Tibial nerve (tissue), 4 donors: ENCODE data around the gene NCOA5. TPM values are rescaled to one million over a fixed set of nuclear protein-coding genes. Genes with fewer than 3 reads are reported as not detected.

Experiments
- DNase-seq, 2 donors: peaks; one replicate each; pipeline ENCODE4 v3.0.0-alpha.2; 2019; ENCODE audit warnings: low spot score in 2 of 2
- H3K27ac ChIP-seq, 4 donors: fragments of 200-600 bp; sonication (generic) in 3 of 4; one replicate each; pipeline ENCODE4 v1.5.1; 2017 to 2019; ENCODE audit warnings: mild to moderate bottlenecking in 1 of 4
- H3K27me3 ChIP-seq, 2 donors: fragments of 200-600 bp; sonication (generic) in 1 of 2; one replicate each; pipeline versions ENCODE4 v1.5.1 to v1.6.0; 2017 to 2019
- H3K36me3 ChIP-seq, 3 donors: fragments of 200-600 bp; sonication (generic); one replicate each; pipeline ENCODE4 v1.5.1; 2018 to 2019
- H3K4me1 ChIP-seq, 4 donors: fragments of 200-600 bp; sonication (generic) in 3 of 4; one replicate each; pipeline ENCODE4 v1.5.1; 2017 to 2019
- H3K4me3 ChIP-seq, 4 donors: fragments of 200-600 bp; sonication (generic) in 3 of 4; one replicate each; pipeline ENCODE4 v1.5.1; 2017 to 2019; ENCODE audit warnings: mild to moderate bottlenecking in 1 of 4, moderate library complexity in 1 of 4
- H3K9me3 ChIP-seq, 4 donors: fragments of 200-600 bp; sonication (generic) in 3 of 4; one replicate each; pipeline ENCODE4 v1.5.1; 2017 to 2019
- EP300 ChIP-seq, 2 donors: sonication (generic); formaldehyde crosslinking; IDR thresholded peaks; one replicate each; pipeline ENCODE4 v1.6.1; 2017; ENCODE audit warnings: antibody characterized with exemption in 2 of 2, mild to moderate bottlenecking in 1 of 2
- POLR2A ChIP-seq, 2 donors: fragments of 450-650 bp; IDR thresholded peaks; one replicate each; pipeline ENCODE4 v1.6.1; 2017; ENCODE audit warnings: antibody characterized with exemption in 2 of 2, mild to moderate bottlenecking in 2 of 2, moderate library complexity in 2 of 2
- WGBS, 2 donors: methylation state at CpG; one replicate each; pipeline ENCODE4 v1.1.5; 2018; 5-methylcytosine and 5-hydroxymethylcytosine counted together
- total RNA-seq, 4 donors: library from RNA; depleted of rRNA; stranded (reverse); fragments of >200 nt; gene quantifications; one replicate each; pipeline ENCODE4 v1.1.0, GENCODE V29; 2016
- TF ChIP-seq, protein P1 (sequence below), 5 experiments: fragments of 200-600 bp in 3 of 5; fragments of 450-650 bp in 2 of 5; sonication (generic) in 3 of 5; IDR thresholded peaks; one replicate each; pipeline ENCODE4 v1.5.1; 2016 to 2019; ENCODE audit warnings: antibody characterized with exemption in 5 of 5, mild to moderate bottlenecking in 3 of 5, moderate library complexity in 2 of 5

Gene NCOA5
- total RNA-seq, 4 donors from 2014 or later, result 34.8 to 71.4 (median 47.2) TPM

DNA sequence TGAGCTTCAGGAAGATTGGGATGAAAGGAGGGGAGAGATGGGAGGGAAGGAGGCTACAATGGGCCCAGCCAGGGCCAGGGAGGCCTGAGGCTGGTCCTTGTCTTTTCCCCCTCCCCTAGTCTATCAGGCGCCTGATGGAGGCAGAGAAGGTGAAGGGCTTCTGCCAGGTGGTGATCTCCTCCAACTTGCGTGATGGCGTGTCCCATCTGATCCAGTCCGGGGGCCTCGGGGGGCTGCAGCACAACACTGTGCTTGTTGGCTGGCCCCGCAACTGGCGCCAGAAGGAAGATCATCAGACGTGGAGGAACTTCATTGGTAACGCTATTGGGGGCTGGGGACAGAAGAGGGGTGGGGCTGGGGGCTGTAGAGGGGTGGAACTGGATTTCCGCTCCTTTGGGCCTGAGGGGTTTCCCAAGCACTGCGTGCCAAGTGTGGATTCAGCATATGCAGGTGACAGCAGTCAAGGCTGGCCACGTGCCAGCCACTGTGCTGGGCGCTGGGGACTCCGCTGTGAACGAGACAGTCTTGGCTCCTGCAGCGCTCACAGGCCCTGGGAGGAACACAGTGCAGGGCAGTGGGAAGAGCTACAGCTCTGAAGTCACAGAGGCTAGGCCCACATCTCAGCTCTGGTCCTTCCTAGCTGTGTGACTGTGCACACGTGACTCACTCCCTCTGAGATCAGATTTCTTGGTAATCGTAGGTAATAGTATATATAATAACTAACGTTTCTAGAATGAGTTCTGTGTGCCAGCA is 38.0 kb downstream of the NCOA5 start:
- no peak for DNase-seq
- TF ChIP-seq, protein P1, sequence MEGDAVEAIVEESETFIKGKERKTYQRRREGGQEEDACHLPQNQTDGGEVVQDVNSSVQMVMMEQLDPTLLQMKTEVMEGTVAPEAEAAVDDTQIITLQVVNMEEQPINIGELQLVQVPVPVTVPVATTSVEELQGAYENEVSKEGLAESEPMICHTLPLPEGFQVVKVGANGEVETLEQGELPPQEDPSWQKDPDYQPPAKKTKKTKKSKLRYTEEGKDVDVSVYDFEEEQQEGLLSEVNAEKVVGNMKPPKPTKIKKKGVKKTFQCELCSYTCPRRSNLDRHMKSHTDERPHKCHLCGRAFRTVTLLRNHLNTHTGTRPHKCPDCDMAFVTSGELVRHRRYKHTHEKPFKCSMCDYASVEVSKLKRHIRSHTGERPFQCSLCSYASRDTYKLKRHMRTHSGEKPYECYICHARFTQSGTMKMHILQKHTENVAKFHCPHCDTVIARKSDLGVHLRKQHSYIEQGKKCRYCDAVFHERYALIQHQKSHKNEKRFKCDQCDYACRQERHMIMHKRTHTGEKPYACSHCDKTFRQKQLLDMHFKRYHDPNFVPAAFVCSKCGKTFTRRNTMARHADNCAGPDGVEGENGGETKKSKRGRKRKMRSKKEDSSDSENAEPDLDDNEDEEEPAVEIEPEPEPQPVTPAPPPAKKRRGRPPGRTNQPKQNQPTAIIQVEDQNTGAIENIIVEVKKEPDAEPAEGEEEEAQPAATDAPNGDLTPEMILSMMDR (IDR thresholded peaks at IDR 0.05), result no peak
- no peak for TF ChIP-seq EP300 (IDR thresholded peaks at IDR 0.05)
- no peak for TF ChIP-seq POLR2A (IDR thresholded peaks at IDR 0.05)
- Histone ChIP-seq H3K36me3 (peaks cover 0 to 9% (median 0%) of the 10 kb centered on the region in 3 donors), H3K27ac (no peak overlapping the region), H3K27me3 (peaks cover 0 to 15% of the 10 kb centered on the region in 2 donors), H3K9me3 (no peaks in the 10 kb centered on the region), H3K4me1 (no peaks in the 10 kb centered on the region), H3K4me3 (no peak overlapping the region)
- 57 to 70% methylated on average over 12 to 19 of the region's 19 CpGs for WGBS, 2 donors

DNA sequence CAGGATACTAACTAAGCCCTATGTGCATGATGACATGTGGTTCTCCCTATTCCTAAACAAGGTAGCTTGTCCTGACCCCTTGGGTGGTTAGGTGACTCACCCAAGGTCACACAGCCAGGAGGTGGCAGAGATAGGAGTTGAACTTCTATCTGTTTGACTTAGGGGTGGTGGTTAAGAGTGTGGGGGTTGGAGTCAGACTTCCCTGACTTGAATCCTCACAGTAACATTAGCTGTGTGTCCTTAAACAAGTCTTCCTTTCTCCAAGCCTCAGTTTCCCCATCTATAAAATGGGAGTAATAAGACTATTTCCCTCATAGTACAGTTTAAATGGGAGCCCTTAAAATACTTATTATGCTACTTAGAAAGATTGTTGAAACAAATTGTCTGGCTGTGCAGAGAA is 38.9 kb downstream of the NCOA5 start:
- Histone ChIP-seq H3K4me3 (no peak overlapping the region), H3K27ac (no peak overlapping the region), H3K4me1 (no peaks in the 10 kb centered on the region), H3K9me3 (no peaks in the 10 kb centered on the region), H3K36me3 (peaks cover 0 to under 1% (median 0%) of the 10 kb centered on the region in 3 donors), H3K27me3 (peaks cover 0 to 10% of the 10 kb centered on the region in 2 donors)
- TF ChIP-seq POLR2A (IDR thresholded peaks at IDR 0.05), result no peak
- TF ChIP-seq, protein P1 (IDR thresholded peaks at IDR 0.05), result no peak
- no peak for DNase-seq

DNA sequence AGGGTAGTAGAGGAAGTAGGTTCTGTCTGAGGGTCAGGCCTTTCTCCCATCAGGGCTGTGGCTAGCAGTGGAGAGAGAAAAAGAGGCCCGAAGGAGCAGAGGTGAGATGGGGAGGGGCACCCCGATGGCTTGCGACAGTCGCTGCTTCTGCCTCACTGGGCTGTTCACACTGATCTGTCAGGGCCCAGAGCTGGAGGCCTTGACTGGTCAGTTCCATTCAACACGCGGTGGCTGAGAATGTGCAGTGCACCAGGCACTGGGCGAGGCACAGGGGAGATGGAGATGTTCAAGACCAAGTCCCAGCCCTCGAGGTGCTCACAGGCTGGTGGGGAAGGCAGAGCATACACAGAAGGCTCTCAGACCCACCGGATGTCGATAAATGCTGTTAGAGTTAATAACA is 39.3 kb downstream of the NCOA5 start:
- Histone ChIP-seq H3K4me1 (no peaks in the 10 kb centered on the region), H3K27me3 (peaks cover 0 to 10% of the 10 kb centered on the region in 2 donors), H3K4me3 (no peak overlapping the region), H3K9me3 (no peaks in the 10 kb centered on the region), H3K36me3 (no peaks in the 10 kb centered on the region), H3K27ac (no peak overlapping the region)
- DNase-seq, result no peak
- no peak for TF ChIP-seq EP300 (IDR thresholded peaks at IDR 0.05)
- TF ChIP-seq, protein P1 (IDR thresholded peaks at IDR 0.05), result no peak
- no peak for TF ChIP-seq POLR2A (IDR thresholded peaks at IDR 0.05)
- 55 to 58% methylated on average over 10 of the region's 10 CpGs for WGBS, 2 donors

DNA sequence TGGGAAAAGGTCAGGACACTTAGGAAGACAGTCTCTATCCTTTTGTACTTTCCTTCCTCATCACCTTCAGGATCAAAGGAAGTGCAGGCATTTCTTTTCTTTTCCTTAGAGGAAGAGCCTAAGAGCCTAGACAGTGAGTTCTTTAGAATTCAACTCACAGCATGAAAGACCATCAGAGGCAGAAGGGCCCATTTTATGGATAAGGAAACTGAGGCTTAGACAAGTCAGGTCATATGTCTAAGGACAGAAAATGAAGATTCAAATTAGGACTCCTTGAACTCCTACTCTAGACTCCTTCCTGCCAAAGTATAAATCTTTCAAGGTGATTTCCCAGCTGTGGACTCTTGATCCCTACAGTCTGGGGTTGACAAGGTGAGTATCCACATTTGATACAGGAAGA is 39.9 kb downstream of the NCOA5 start:
- TF ChIP-seq EP300 (IDR thresholded peaks at IDR 0.05), result no peak
- TF ChIP-seq, protein P1 (IDR thresholded peaks at IDR 0.05), result no peak
- no peak for TF ChIP-seq POLR2A (IDR thresholded peaks at IDR 0.05)
- DNase-seq, result no peak
- Histone ChIP-seq H3K27me3 (peaks cover 0 to 6% of the 10 kb centered on the region in 2 donors), H3K36me3 (no peaks in the 10 kb centered on the region), H3K9me3 (no peaks in the 10 kb centered on the region), H3K27ac (no peak overlapping the region), H3K4me3 (no peak overlapping the region), H3K4me1 (no peaks in the 10 kb centered on the region)

DNA sequence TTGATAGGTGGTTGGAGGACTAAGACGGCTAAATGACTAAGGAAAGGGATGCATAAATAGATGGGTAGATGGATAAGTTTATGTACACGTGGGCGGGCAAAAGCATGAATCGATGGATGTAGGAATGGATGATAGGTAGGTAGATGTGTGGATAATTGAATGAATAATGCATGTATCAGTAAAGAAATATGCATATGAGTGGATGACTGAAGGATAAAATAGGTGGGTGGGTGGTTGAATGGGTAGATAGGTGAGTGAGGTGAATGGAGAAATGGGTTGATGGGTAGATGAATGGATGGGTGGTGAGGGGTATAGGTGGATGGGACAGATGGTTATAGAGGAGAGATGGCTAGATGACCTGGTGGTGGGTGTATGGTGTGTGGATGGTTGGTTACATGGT is 40.6 kb downstream of the NCOA5 start:
- no peaks in the 10 kb centered on the region for H3K9me3 ChIP-seq
- no peaks in the 10 kb centered on the region for H3K4me1 ChIP-seq
- peaks cover 0 to 4% of the 10 kb centered on the region in 2 donors for H3K27me3 ChIP-seq
- H3K4me3 ChIP-seq, result no peak overlapping the region
- no peaks in the 10 kb centered on the region for H3K36me3 ChIP-seq
- no peak overlapping the region for H3K27ac ChIP-seq
- DNase-seq, result no peak
- no peak for TF ChIP-seq POLR2A (IDR thresholded peaks at IDR 0.05)
- TF ChIP-seq, protein P1 (IDR thresholded peaks at IDR 0.05), result no peak
- TF ChIP-seq EP300 (IDR thresholded peaks at IDR 0.05), result no peak
- 88 to 90% methylated on average over 4 of the region's 4 CpGs for WGBS, 2 donors
